ENCODE measurements around the gene RBPMS2. TPM values are rescaled to one million over a fixed set of nuclear protein-coding genes. Genes with fewer than 3 reads are reported as not detected.

RBPMS2 gene
- total RNA-seq, 2 donors from 2014 or later: 86.0 to 131 TPM

DNA sequence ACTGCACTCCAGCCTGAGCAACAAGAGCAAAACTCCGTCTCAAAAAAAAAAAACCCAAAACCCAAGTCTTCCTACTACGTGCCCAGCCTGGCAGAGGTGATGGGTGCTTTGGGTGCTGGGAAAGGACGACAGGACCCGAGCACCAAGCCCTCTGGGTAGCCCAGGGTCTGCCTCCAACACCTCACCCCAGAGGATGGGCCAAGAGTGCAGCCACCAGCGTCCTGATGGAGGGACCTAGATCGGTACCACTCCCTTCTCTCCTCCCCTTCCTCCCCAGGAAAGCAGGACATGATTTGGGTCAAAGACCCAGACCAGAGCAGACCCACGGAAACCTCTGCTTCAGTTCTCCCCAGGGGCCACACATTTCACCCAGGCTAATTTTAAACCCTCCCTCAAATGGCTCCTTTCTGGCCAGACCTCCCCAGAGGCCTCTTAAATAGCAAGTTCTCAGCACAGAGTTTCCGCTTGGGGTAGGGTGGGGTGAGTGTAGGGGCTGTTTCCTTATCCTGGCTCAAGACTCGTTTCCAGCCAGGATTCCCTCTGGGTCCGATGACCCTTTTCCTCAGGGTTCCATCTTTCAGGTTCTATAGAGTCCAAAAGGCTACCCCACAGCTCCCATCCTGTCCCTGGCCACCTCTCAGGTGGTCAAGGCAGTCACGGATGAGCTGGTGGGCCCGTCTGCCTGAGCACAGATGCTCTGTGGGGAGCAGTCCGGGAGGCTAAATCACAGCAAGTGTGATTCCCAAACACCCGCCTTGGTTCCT lies 20.5 kb downstream of the RBPMS2 start:
- Histone ChIP-seq H3K9ac (ENCODE audit: extremely low read depth, low read length, poor library complexity, severe bottlenecking) (no peak overlapping the region), H3K4me1 (ENCODE audit: control insufficient read depth, insufficient read depth, low read length) (peaks cover 2% of the 10 kb centered on the region), H3K9me3 (ENCODE audit: control insufficient read depth, low read length) (no peaks in the 10 kb centered on the region), H3K4me3 (ENCODE audit: low read length) (no peak overlapping the region), H3K27me3 (ENCODE audit: control insufficient read depth, insufficient read depth, low read length, poor library complexity, severe bottlenecking) (no peaks in the 10 kb centered on the region), H3K36me3 (ENCODE audit: control insufficient read depth, insufficient read depth, low read length) (peaks cover 29% of the 10 kb centered on the region), H3K27ac (ENCODE audit: low read depth, low read length) (no peak overlapping the region)
- no peak for DNase-seq
- H3K9me3 Mint-ChIP-seq: no peaks in the 10 kb centered on the region
- H3K27me3 Mint-ChIP-seq (ENCODE audit: insufficient read depth): no peaks in the 10 kb centered on the region
- H3K27ac Mint-ChIP-seq: peak overlapping the region; percentile 48
- H3K4me3 Mint-ChIP-seq: no peak overlapping the region
- peaks cover 47% of the 10 kb centered on the region for H3K36me3 Mint-ChIP-seq (ENCODE audit: low read depth)
- peaks cover 21% of the 10 kb centered on the region for H3K4me1 Mint-ChIP-seq
- TF ChIP-seq, protein P1, sequence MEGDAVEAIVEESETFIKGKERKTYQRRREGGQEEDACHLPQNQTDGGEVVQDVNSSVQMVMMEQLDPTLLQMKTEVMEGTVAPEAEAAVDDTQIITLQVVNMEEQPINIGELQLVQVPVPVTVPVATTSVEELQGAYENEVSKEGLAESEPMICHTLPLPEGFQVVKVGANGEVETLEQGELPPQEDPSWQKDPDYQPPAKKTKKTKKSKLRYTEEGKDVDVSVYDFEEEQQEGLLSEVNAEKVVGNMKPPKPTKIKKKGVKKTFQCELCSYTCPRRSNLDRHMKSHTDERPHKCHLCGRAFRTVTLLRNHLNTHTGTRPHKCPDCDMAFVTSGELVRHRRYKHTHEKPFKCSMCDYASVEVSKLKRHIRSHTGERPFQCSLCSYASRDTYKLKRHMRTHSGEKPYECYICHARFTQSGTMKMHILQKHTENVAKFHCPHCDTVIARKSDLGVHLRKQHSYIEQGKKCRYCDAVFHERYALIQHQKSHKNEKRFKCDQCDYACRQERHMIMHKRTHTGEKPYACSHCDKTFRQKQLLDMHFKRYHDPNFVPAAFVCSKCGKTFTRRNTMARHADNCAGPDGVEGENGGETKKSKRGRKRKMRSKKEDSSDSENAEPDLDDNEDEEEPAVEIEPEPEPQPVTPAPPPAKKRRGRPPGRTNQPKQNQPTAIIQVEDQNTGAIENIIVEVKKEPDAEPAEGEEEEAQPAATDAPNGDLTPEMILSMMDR (conservative IDR thresholded peaks at IDR 0.05): no peak
- 91 to 94% methylated on average over 9 to 14 of the region's 14 CpGs for WGBS, 2 experiments (ENCODE audit: insufficient coverage in 1 of 2, insufficient read length in 1 of 2)

DNA sequence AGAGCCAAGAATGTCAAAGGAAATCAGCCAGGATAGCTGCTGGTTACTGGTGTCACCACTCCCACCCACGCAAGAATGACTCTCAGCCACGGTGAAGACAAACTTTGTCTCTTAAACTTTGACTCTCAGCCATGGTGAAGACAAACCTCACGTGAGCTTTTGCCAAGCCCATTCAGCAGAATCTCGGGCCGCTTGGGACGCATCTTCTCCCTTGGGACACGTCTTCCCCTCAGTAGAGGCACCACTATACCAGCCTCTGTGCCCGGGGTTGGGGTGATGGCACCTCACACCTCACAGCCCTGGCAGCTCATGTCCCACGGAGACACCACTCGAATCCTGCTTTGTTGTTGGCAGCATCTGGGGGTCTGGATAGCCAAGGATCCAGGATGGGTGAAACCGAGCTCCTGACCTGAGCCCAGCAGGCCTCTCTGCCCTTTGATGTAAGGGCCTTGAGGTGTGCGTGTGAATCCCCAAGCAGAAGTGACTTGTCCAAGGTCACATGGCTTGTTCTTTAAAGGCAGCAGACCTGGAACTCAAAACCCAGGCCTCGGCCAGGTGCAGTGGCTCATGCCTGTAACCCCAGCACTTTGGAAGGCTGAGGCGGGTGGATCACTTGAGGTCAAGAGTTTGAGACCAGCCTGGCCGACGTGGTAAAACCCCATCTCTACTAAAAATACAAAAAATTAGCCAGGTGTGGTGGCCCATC lies 21.8 kb downstream of the RBPMS2 start:
- H3K36me3 ChIP-seq (ENCODE audit: control insufficient read depth, insufficient read depth, low read length): peaks cover 36% of the 10 kb centered on the region
- H3K36me3 Mint-ChIP-seq (ENCODE audit: low read depth): peaks cover 53% of the 10 kb centered on the region
- no peaks in the 10 kb centered on the region for H3K9me3 Mint-ChIP-seq
- peaks cover 2% of the 10 kb centered on the region for H3K4me1 ChIP-seq (ENCODE audit: control insufficient read depth, insufficient read depth, low read length)
- 95 to 96% methylated on average over 13 to 16 of the region's 16 CpGs for WGBS, 2 experiments (ENCODE audit: insufficient coverage in 1 of 2, insufficient read length in 1 of 2)
- H3K27ac ChIP-seq (ENCODE audit: low read depth, low read length): no peak overlapping the region
- H3K27me3 ChIP-seq (ENCODE audit: control insufficient read depth, insufficient read depth, low read length, poor library complexity, severe bottlenecking): no peaks in the 10 kb centered on the region
- H3K9ac ChIP-seq (ENCODE audit: extremely low read depth, low read length, poor library complexity, severe bottlenecking): no peak overlapping the region
- peak overlapping the region; percentile 37 for H3K27ac Mint-ChIP-seq
- H3K4me1 Mint-ChIP-seq: peaks cover 16% of the 10 kb centered on the region
- no peak for DNase-seq
- TF ChIP-seq, protein P1 (conservative IDR thresholded peaks at IDR 0.05): no peak
- H3K9me3 ChIP-seq (ENCODE audit: control insufficient read depth, low read length): no peaks in the 10 kb centered on the region
- H3K4me3 ChIP-seq (ENCODE audit: low read length): no peak overlapping the region
- H3K27me3 Mint-ChIP-seq (ENCODE audit: insufficient read depth): no peaks in the 10 kb centered on the region
- no peak overlapping the region for H3K4me3 Mint-ChIP-seq

- Histone ChIP-seq H3K9me3 (ENCODE audit: control insufficient read depth, low read length) (no peaks in the 10 kb centered on the region), H3K4me3 (ENCODE audit: low read length) (no peak overlapping the region), H3K27ac (ENCODE audit: low read depth, low read length) (no peak overlapping the region), H3K27me3 (ENCODE audit: control insufficient read depth, insufficient read depth, low read length, poor library complexity, severe bottlenecking) (no peaks in the 10 kb centered on the region), H3K4me1 (ENCODE audit: control insufficient read depth, insufficient read depth, low read length) (peaks cover 2% of the 10 kb centered on the region), H3K36me3 (ENCODE audit: control insufficient read depth, insufficient read depth, low read length) (peaks cover 42% of the 10 kb centered on the region), H3K9ac (ENCODE audit: extremely low read depth, low read length, poor library complexity, severe bottlenecking) (no peak overlapping the region)
- no peaks in the 10 kb centered on the region for H3K27me3 Mint-ChIP-seq (ENCODE audit: insufficient read depth)
- peaks cover 16% of the 10 kb centered on the region for H3K4me1 Mint-ChIP-seq
- DNase-seq: peak; percentile 65
- TF ChIP-seq, protein P1 (conservative IDR thresholded peaks at IDR 0.05): peak; percentile 32
- WGBS, 2 experiments (ENCODE audit: insufficient coverage in 1 of 2, insufficient read length in 1 of 2): 90 to 95% methylated on average over 9 to 13 of the region's 13 CpGs
- no peak overlapping the region for H3K4me3 Mint-ChIP-seq
- no peaks in the 10 kb centered on the region for H3K9me3 Mint-ChIP-seq
- peaks cover 58% of the 10 kb centered on the region for H3K36me3 Mint-ChIP-seq (ENCODE audit: low read depth)
- H3K27ac Mint-ChIP-seq: peak overlapping the region; percentile 70
These were observed 23.9 kb downstream of the RBPMS2 start for GRCh38 chr15:64751464-64751863.
